ENCODE results near the gene RAPGEF2. TPM values are rescaled to one million over a fixed set of nuclear protein-coding genes. Genes with fewer than 3 reads are reported as not detected.

The RAPGEF2 gene
- total and polyA plus RNA-seq, 8 donors, result 4.3 to 27.5 (median 13.9) TPM

DNA sequence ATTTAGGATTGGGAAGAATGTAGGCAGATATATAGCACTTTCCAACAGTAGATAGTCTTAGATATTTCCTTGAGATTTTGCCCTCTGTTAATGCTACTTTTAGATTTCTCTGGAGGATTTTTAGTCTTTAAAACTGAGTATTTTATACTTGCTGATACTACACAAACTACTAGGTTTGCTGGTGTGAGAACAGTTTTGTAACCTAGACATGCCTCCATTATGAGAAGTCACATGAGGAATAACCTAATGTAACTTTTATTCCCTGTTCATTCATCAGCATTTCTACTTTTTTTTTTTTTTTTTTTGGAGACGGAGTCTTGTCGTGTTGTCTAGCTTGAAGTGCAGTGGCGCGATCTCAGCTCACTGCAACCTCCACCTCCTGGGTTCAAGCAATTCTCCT lies 137.2 kb downstream of the RAPGEF2 start:
- Histone ChIP-seq H3K9me3 (no peaks in the 10 kb centered on the region), H3K27me3 (no peaks in the 10 kb centered on the region), H3K36me3 (no peaks in the 10 kb centered on the region), H3K4me3 (no peak overlapping the region), H3K27ac (no peak overlapping the region), H3K4me1 (peaks cover 0 to 8% (median 6%) of the 10 kb centered on the region in 3 donors)
- TF ChIP-seq CTCF (IDR thresholded peaks at IDR 0.05), result no peak
- ATAC-seq (no peak), DNase-seq (no peak), FAIRE-seq (no peak)
- WGBS, 2 donors, result 81 to 88% methylated on average over 4 of the region's 4 CpGs
- intact Hi-C loops (cut with DNase I), result no loop called here

DNA sequence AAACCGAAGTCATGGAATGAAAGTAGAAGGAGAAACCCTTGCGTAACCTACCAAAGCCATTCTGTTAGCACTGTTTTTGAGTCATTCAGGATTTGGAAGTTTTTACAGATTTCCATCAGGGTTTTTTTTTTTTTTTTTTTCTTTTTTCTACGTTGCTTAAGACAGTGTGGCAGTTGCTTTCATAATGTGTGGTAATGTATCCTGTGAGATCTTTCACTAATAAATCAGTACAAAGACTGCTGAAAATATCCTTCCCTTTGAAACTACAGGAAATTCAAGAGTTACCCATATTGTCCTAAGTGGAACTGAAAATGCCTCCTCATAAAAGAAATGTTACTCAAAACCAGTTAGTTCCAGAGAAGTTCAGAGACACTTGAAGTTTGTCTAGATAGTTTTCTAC lies 137.8 kb downstream of the RAPGEF2 start:
- no peak overlapping the region for H3K27ac ChIP-seq
- ATAC-seq, result peak in 1 of 4 donors; percentile 41
- TF ChIP-seq CTCF (IDR thresholded peaks at IDR 0.05), result no peak
- no peak overlapping the region for H3K4me3 ChIP-seq
- no peak for FAIRE-seq
- H3K36me3 ChIP-seq, result no peaks in the 10 kb centered on the region
- H3K4me1 ChIP-seq, result peaks cover 0 to 8% (median 6%) of the 10 kb centered on the region in 3 donors
- no peaks in the 10 kb centered on the region for H3K9me3 ChIP-seq
- H3K27me3 ChIP-seq, result no peaks in the 10 kb centered on the region
- 87 to 91% methylated on average over 3 of the region's 3 CpGs for WGBS, 2 donors
- intact Hi-C loops (cut with DNase I), result no loop called here
- DNase-seq, result no peak

DNA sequence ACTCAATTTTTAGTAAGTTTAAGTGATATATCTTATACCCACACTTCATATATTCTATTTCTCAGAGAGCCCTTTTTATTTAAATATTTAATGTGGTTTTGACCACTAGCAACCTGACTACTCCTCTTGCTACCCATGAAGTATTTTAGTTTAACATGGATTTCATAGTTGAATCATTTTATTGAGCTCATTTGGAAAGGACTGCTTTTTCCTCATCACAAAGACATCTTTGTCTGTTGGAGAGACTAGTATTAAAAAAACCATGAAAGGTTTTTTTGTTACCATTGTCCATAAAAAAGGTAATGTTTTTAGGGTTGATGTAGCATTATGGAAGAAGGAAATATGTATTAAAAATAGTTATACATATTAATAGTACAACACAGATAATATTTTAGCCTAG lies 139.5 kb downstream of the RAPGEF2 start:
- ATAC-seq, result no peak
- Histone ChIP-seq H3K36me3 (no peaks in the 10 kb centered on the region), H3K27ac (no peak overlapping the region), H3K9me3 (no peaks in the 10 kb centered on the region), H3K4me3 (no peak overlapping the region), H3K4me1 (peaks cover 0 to 8% (median 6%) of the 10 kb centered on the region in 3 donors), H3K27me3 (no peaks in the 10 kb centered on the region)
- FAIRE-seq, result no peak
- no peak for TF ChIP-seq CTCF (IDR thresholded peaks at IDR 0.05)
- intact Hi-C loops (cut with DNase I), result no loop called here
- DNase-seq, result no peak

DNA sequence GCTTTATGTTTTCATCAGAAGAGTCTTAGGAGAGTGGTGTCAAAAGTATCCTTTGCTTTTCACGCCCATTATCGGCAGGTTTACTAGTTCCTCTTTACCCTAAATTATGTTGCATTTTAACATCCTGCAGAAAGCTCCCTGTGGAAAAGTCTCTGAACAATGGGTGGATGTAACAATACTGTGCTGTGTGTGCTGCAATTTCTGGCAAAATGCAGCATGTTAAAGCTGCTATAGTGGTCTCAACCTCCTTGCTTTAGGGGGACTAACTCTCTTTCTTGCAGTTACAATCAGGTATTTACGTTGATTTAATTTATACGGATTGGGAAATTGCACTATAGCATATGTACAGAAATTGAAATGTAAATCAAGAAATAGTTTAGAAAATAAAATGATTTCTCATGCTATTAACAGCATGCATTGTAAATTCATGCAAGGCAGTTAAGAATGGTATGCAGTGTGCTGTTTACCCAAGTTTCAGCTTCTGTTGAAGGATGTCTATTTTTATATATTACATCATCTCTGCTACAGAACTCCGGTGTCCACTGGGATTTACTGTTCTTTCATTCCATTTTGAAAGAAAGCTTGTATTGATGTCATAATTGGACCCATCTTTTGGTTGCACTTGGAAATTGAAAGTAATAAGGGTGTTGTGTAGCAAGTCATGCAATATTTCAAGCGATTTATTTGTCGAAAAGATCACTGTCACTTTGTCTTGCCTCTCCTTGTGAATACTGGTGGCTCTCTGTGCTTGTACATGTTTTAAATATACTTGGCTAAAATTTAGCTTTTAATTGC lies 145.7 kb downstream of the RAPGEF2 start:
- no peak overlapping the region for H3K4me3 ChIP-seq
- no peak for DNase-seq

More for the DNA sequence above, 145.7 kb downstream of the RAPGEF2 start:
- Histone ChIP-seq H3K27ac (peak overlapping the region in 1 of 4 donors; percentile 0), H3K4me1 (peaks cover 0 to 7% (median 5%) of the 10 kb centered on the region in 3 donors), H3K27me3 (no peaks in the 10 kb centered on the region), H3K9me3 (no peaks in the 10 kb centered on the region), H3K36me3 (no peaks in the 10 kb centered on the region)
- intact Hi-C loops (cut with DNase I), result no loop called here
- 69 to 77% methylated on average over 7 of the region's 7 CpGs for WGBS, 2 donors
- FAIRE-seq (no peak), ATAC-seq (peak; percentile 61 to 88 (median 82))
- no peak for TF ChIP-seq CTCF (IDR thresholded peaks at IDR 0.05)
